Stomach (tissue), 9 donors: ENCODE results near the gene CPT2. TPM values are rescaled to one million over a fixed set of nuclear protein-coding genes. Genes with fewer than 3 reads are reported as not detected.
A peak's percentile ranks its signal among the peaks of the same experiment; 100 is the strongest.

Experiments used
- DNase-seq, 2 donors: peaks; one replicate each; pipeline versions ENCODE4 v3.0.0 to v3.0.0-alpha.2; 2013 to 2019
- H3K27ac ChIP-seq, 5 donors: fragments of 200-600 bp in 4 of 5; sonication (generic) in 4 of 5; one replicate each; pipeline ENCODE4 v1.5.1; 2013 to 2019; ENCODE audit warnings: mild to moderate bottlenecking in 1 of 5, moderate library complexity in 1 of 5
- H3K27me3 ChIP-seq, 3 donors: fragments of 200-600 bp; sonication (generic); one replicate each; pipeline ENCODE4 v1.5.1; 2017 to 2019; ENCODE audit warnings: mixed run types in 1 of 3
- H3K36me3 ChIP-seq, 4 donors: fragments of 200-600 bp; sonication (generic); 1 replicate in 3 of 4; 2 replicates in 1 of 4; pipeline ENCODE4 v1.5.1; 2016 to 2019
- H3K4me1 ChIP-seq, 4 donors: fragments of 200-600 bp; sonication (generic); one replicate each; pipeline ENCODE4 v1.5.1; 2016 to 2019
- H3K4me3 ChIP-seq, 4 donors: fragments of 200-600 bp; sonication (generic) in 3 of 4; one replicate each; pipeline ENCODE4 v1.5.1; 2016 to 2019; ENCODE audit warnings: mild to moderate bottlenecking in 1 of 4
- H3K9me3 ChIP-seq, 4 donors: fragments of 200-600 bp; sonication (generic); one replicate each; pipeline ENCODE4 v1.5.1; 2016 to 2019
- EP300 ChIP-seq: sonication (generic); formaldehyde crosslinking; IDR thresholded peaks from one replicate; pipeline ENCODE4 v1.6.1; 2017; ENCODE audit warnings: antibody characterized with exemption
- POLR2A ChIP-seq, 4 donors: fragments of 450-650 bp; IDR thresholded peaks; one replicate each; pipeline ENCODE4 v1.6.1; 2016; ENCODE audit warnings: antibody characterized with exemption in 4 of 4, control low read depth in 2 of 4, mild to moderate bottlenecking in 1 of 4, moderate library complexity in 1 of 4
- POLR2AphosphoS5 ChIP-seq, 3 donors: sonication (generic); formaldehyde crosslinking; IDR thresholded peaks; one replicate each; pipeline ENCODE4 v1.6.1; 2016; ENCODE audit warnings: antibody characterized with exemption in 3 of 3
- WGBS, 5 donors: extraction: QIAGEN DNeasy Blood & Tissue Kit in 3 of 5; methylation state at CpG; one replicate each; pipeline versions ENCODE4 v1.1.5 to v1.1.7; 2013 to 2018; 5-methylcytosine and 5-hydroxymethylcytosine counted together
- intact Hi-C: fragments of 100-400 bp; cut with DNase I; formaldehyde crosslinking; loops from one replicate; pipeline ENCODE4 v1.15.1; 2023; ENCODE audit warnings: low total_unique reads
- polyA plus RNA-seq, 3 donors: library from polyadenylated mRNA; stranded (reverse); fragments of 200-250 nt; gene quantifications; one replicate each; pipeline ENCODE4 v1.2.3, GENCODE V29; 2013
- total RNA-seq, 5 donors: library from RNA; depleted of rRNA; stranded (reverse); fragments of >200 nt; gene quantifications; one replicate each; pipeline versions ENCODE4 v1.1.0 to v1.2.3, GENCODE V29; 2014 to 2016
- TF ChIP-seq, protein P1 (sequence below), 7 experiments: fragments of 450-650 bp in 4 of 7; fragments of 200-600 bp in 3 of 7; sonication (generic) in 3 of 7; IDR thresholded peaks; one replicate each; pipeline ENCODE4 v1.5.1; 2016 to 2019; ENCODE audit warnings: antibody characterized with exemption in 7 of 7, control low read depth in 2 of 7, mild to moderate bottlenecking in 1 of 7
- donor health status: healthy with polysubstance abuse.
- donor health status: Bipolar disorder and iron deficiency.
- donor health status: healthy.

Gene CPT2
- total and polyA plus RNA-seq, 8 donors = 2.3 to 221 (median 19.4) TPM

GRCh38 chr1:53190210-53190611 lies 6.4 kb upstream of the CPT2 start:
- Histone ChIP-seq H3K27me3 (no peaks in the 10 kb centered on the region), H3K27ac (no peak overlapping the region), H3K36me3 (no peaks in the 10 kb centered on the region), H3K4me3 (no peak overlapping the region), H3K9me3 (no peaks in the 10 kb centered on the region), H3K4me1 (peaks cover 0 to 8% (median 5%) of the 10 kb centered on the region in 4 donors)
- 33 to 60% (median 37%) methylated on average over 9 to 10 of the region's 10 CpGs for WGBS, 5 donors
- no peak for DNase-seq
- no peak for TF ChIP-seq POLR2A (IDR thresholded peaks at IDR 0.05)
- TF ChIP-seq, protein P1, sequence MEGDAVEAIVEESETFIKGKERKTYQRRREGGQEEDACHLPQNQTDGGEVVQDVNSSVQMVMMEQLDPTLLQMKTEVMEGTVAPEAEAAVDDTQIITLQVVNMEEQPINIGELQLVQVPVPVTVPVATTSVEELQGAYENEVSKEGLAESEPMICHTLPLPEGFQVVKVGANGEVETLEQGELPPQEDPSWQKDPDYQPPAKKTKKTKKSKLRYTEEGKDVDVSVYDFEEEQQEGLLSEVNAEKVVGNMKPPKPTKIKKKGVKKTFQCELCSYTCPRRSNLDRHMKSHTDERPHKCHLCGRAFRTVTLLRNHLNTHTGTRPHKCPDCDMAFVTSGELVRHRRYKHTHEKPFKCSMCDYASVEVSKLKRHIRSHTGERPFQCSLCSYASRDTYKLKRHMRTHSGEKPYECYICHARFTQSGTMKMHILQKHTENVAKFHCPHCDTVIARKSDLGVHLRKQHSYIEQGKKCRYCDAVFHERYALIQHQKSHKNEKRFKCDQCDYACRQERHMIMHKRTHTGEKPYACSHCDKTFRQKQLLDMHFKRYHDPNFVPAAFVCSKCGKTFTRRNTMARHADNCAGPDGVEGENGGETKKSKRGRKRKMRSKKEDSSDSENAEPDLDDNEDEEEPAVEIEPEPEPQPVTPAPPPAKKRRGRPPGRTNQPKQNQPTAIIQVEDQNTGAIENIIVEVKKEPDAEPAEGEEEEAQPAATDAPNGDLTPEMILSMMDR (IDR thresholded peaks at IDR 0.05) = no peak
- TF ChIP-seq POLR2AphosphoS5 (IDR thresholded peaks at IDR 0.05) = no peak
- TF ChIP-seq EP300 = no peak
- intact Hi-C loops = no loop called here

GRCh38 chr1:53195246-53196016 lies 1.2 kb upstream of the CPT2 start:
- Histone ChIP-seq H3K27ac (peak overlapping the region in 4 of 5 donors; percentile 96 to 99 (median 99)), H3K36me3 (peaks cover 0 to under 1% (median under 1%) of the 10 kb centered on the region in 4 donors), H3K4me3 (peak overlapping the region in 2 of 4 donors; percentile 75 to 97), H3K27me3 (no peaks in the 10 kb centered on the region), H3K9me3 (no peaks in the 10 kb centered on the region), H3K4me1 (peaks cover 19 to 45% (median 34%) of the 10 kb centered on the region in 4 donors)
- TF ChIP-seq, protein P1 (IDR thresholded peaks at IDR 0.05) = no peak
- TF ChIP-seq POLR2AphosphoS5 (IDR thresholded peaks at IDR 0.05) = no peak
- TF ChIP-seq EP300 = no peak
- TF ChIP-seq POLR2A (IDR thresholded peaks at IDR 0.05) = no peak
- DNase-seq = no peak
- WGBS, 5 donors = 67 to 87% (median 81%) methylated on average over 11 of the region's 11 CpGs
- intact Hi-C loops = no loop called here

- Histone ChIP-seq H3K27ac (peak overlapping the region in 4 of 5 donors; percentile 96 to 99 (median 99)), H3K9me3 (no peaks in the 10 kb centered on the region), H3K27me3 (no peaks in the 10 kb centered on the region), H3K36me3 (peaks cover 6 to 7% (median 7%) of the 10 kb centered on the region in 4 donors), H3K4me3 (peak overlapping the region; percentile 57 to 97 (median 82)), H3K4me1 (peaks cover 15 to 45% (median 34%) of the 10 kb centered on the region in 4 donors)
- intact Hi-C loops = no loop called here
- 33 to 41% (median 35%) methylated on average over 9 of the region's 9 CpGs for WGBS, 5 donors
- peak in 1 of 2 donors; percentile 34 for DNase-seq
- TF ChIP-seq EP300 = no peak
- TF ChIP-seq POLR2AphosphoS5 (IDR thresholded peaks at IDR 0.05) = no peak
- TF ChIP-seq, protein P1 (IDR thresholded peaks at IDR 0.05) = no peak
- no peak for TF ChIP-seq POLR2A (IDR thresholded peaks at IDR 0.05)
Measured at GRCh38 chr1:53196017-53196484, 573 bp upstream of the CPT2 start.

- Histone ChIP-seq H3K4me1 (peaks cover 15 to 45% (median 34%) of the 10 kb centered on the region in 4 donors), H3K27me3 (no peaks in the 10 kb centered on the region), H3K9me3 (no peaks in the 10 kb centered on the region), H3K4me3 (peak overlapping the region; percentile 57 to 97 (median 82)), H3K27ac (peak overlapping the region; percentile 96 to 99 (median 99)), H3K36me3 (peaks cover 12 to 22% (median 21%) of the 10 kb centered on the region in 4 donors)
- TF ChIP-seq POLR2AphosphoS5 (IDR thresholded peaks at IDR 0.05) (no peak), EP300 (no peak), POLR2A (IDR thresholded peaks at IDR 0.05) (no peak)
- TF ChIP-seq, protein P1 (IDR thresholded peaks at IDR 0.05) = no peak
- DNase-seq = peak in 1 of 2 donors; percentile 55
- WGBS, 5 donors = 26 to 32% (median 31%) methylated on average over 13 of the region's 13 CpGs
- intact Hi-C loops = no loop called here
Measured at GRCh38 chr1:53197291-53198200, 922 bp downstream of the CPT2 start.
